Caco-2 (cell line): ENCODE measurements around the gene PSTPIP1. TPM values are rescaled to one million over a fixed set of nuclear protein-coding genes. Genes with fewer than 3 reads are reported as not detected.
A peak's percentile ranks its signal among the peaks of the same experiment; 100 is the strongest.

ENCODE experiments used
- BruUV-seq: library from RNA; stranded (reverse); fragments of 400-500 nt; replicated peaks from 2 replicates; lab custom pipeline; 2021; lab: Mats Ljungman, UMichigan
- CTCF ChIA-PET: fragments of 300-600 bp; sonication (Branson Sonifier 250); formaldehyde crosslinking; loops from one replicate; lab custom pipeline; 2022; ENCODE audit warnings: antibody characterized with exemption; lab: Charles Lee
- POLR2A ChIA-PET: fragments of 300-600 bp; sonication (Branson Sonifier 250); formaldehyde crosslinking; loops from one replicate; lab custom pipeline; 2022; ENCODE audit warnings: antibody characterized with exemption; lab: Charles Lee
- DNase-seq, 2 experiments: peaks; one replicate each; pipeline versions ENCODE4 v3.0.0 to v3.0.0-alpha.2; 2020 to 2022
- H3K27me3 ChIP-seq: replicated peaks from 2 replicates; pipeline ENCODE4 v1.6.0; 2011; ENCODE audit warnings: low read length; ENCODE audit not compliant: control insufficient read depth, insufficient read depth
- H3K36me3 ChIP-seq: 2 replicates; pipeline ENCODE4 v1.5.1; 2011; ENCODE audit warnings: low read length; ENCODE audit not compliant: control insufficient read depth, insufficient read depth
- H3K4me1 ChIP-seq: fragments of 250-450 bp; sonication (Bioruptor Pico); 2 replicates; pipeline ENCODE4 v1.5.1; 2020; ENCODE audit warnings: mild to moderate bottlenecking
- H3K4me3 ChIP-seq: 2 replicates; pipeline ENCODE4 v1.5.1; 2011; ENCODE audit warnings: low read depth, mild to moderate bottlenecking, control low read depth, low read length
- H3K9me3 ChIP-seq: fragments of 250-450 bp; sonication (Bioruptor Pico); 2 replicates; pipeline ENCODE4 v1.5.1; 2020; ENCODE audit warnings: mild to moderate bottlenecking, moderate library complexity
- H3K27ac Mint-ChIP-seq: one replicate; pipeline ENCODE4 v1.8.0; 2022; ENCODE audit warnings: mixed read lengths; ENCODE audit not compliant: unreplicated experiment
- H3K27me3 Mint-ChIP-seq: one replicate; pipeline ENCODE4 v1.8.0; 2022; ENCODE audit warnings: mixed read lengths; ENCODE audit not compliant: insufficient read depth, unreplicated experiment
- H3K36me3 Mint-ChIP-seq: one replicate; pipeline ENCODE4 v1.8.0; 2022; ENCODE audit warnings: mild to moderate bottlenecking, mixed read lengths; ENCODE audit not compliant: insufficient read depth, unreplicated experiment
- H3K4me1 Mint-ChIP-seq: one replicate; pipeline ENCODE4 v1.8.0; 2022; ENCODE audit warnings: low read depth, mixed read lengths; ENCODE audit not compliant: unreplicated experiment
- H3K4me3 Mint-ChIP-seq: one replicate; pipeline ENCODE4 v1.8.0; 2022; ENCODE audit warnings: mild to moderate bottlenecking, moderate library complexity, mixed read lengths; ENCODE audit not compliant: unreplicated experiment
- H3K9me3 Mint-ChIP-seq: one replicate; pipeline ENCODE4 v1.8.0; 2022; ENCODE audit warnings: mixed read lengths; ENCODE audit not compliant: unreplicated experiment
- CTCF ChIP-seq, 2 experiments: fragments of 200-600 bp in 1 of 2; IDR thresholded peaks; 1 replicate in 1 of 2; 2 replicates in 1 of 2; pipeline versions ENCODE4 v1.5.1 to v1.8.0; 2011 to 2022; ENCODE audit warnings: antibody characterized with exemption in 1 of 2, control low read depth in 1 of 2, inconsistent platforms in 1 of 2, low read depth in 1 of 2, low read length in 1 of 2, mild to moderate bottlenecking in 1 of 2, moderate library complexity in 1 of 2; ENCODE audit not compliant: insufficient read depth in 1 of 2, severe bottlenecking in 1 of 2, unreplicated experiment in 1 of 2
- intact Hi-C: fragments of 100-400 bp; cut with micrococcal nuclease; formaldehyde crosslinking; loops from one replicate; pipeline ENCODE4 v1.10.0; 2022; ENCODE audit not compliant: unreplicated experiment
- total RNA-seq: library from RNA; stranded (reverse); gene quantifications from 2 replicates; pipeline ENCODE4 v1.2.3, GENCODE V29; 2022

The PSTPIP1 gene
- total RNA-seq, 1 experiment from 2014 or later, result not detected

- TF ChIP-seq CTCF (IDR thresholded peaks at IDR 0.05; ENCODE audit: insufficient read depth in 1 of 2, low read depth in 1 of 2, low read length in 1 of 2, severe bottlenecking in 1 of 2, unreplicated experiment in 1 of 2), result no peak
- Mint-ChIP-seq H3K4me3 (no peak overlapping the region), H3K27ac (no peak overlapping the region), H3K36me3 (peaks cover 17% of the 10 kb centered on the region), H3K27me3 (no peaks in the 10 kb centered on the region), H3K9me3 (no peaks in the 10 kb centered on the region), H3K4me1 (peaks cover 35% of the 10 kb centered on the region)
- peaks cover 42% of the 10 kb centered on the region for H3K4me1 ChIP-seq
- POLR2A ChIA-PET, result no interaction called here
- intact Hi-C loops, result no loop called here
- H3K4me3 ChIP-seq, result no peak overlapping the region
- DNase-seq, result no peak
- CTCF ChIA-PET, result interaction anchor here (0.7 kb wide), 1 partner anchor 43 kb away, joined by 3 read pairs; no protein-coding TSS in a partner anchor
- no peaks in the 10 kb centered on the region for H3K9me3 ChIP-seq
- no peaks in the 10 kb centered on the region for H3K27me3 ChIP-seq
- no peaks in the 10 kb centered on the region; the same call in 1 of the 2 replicates for H3K36me3 ChIP-seq
- no TSS peak for BruUV-seq
Observed at GRCh38 chr15:77064063-77064462, 69.1 kb downstream of the PSTPIP1 start.

GRCh38 chr15:77064539-77065308 lies 69.8 kb downstream of the PSTPIP1 start:
- ChIA-PET CTCF (interaction anchor here (0.7 kb wide), 1 partner anchor 42 kb away, joined by 3 read pairs; no protein-coding TSS in a partner anchor), POLR2A (no interaction called here)
- H3K4me3 ChIP-seq, result no peak overlapping the region

More at GRCh38 chr15:77064539-77065308, 69.8 kb downstream of the PSTPIP1 start:
- H3K27me3 ChIP-seq, result no peaks in the 10 kb centered on the region
- no peak for DNase-seq
- no peaks in the 10 kb centered on the region for H3K27me3 Mint-ChIP-seq
- peaks cover 40% of the 10 kb centered on the region for H3K4me1 Mint-ChIP-seq
- no peaks in the 10 kb centered on the region for H3K9me3 Mint-ChIP-seq
- peak overlapping the region; percentile 29 for H3K27ac Mint-ChIP-seq
- H3K9me3 ChIP-seq, result no peaks in the 10 kb centered on the region
- H3K4me1 ChIP-seq, result peaks cover 41% of the 10 kb centered on the region
- H3K4me3 Mint-ChIP-seq, result no peak overlapping the region
- intact Hi-C loops, result no loop called here
- no peaks in the 10 kb centered on the region; the same call in 1 of the 2 replicates for H3K36me3 ChIP-seq
- no TSS peak for BruUV-seq
- no peak for TF ChIP-seq CTCF (IDR thresholded peaks at IDR 0.05; ENCODE audit: insufficient read depth in 1 of 2, low read depth in 1 of 2, low read length in 1 of 2, severe bottlenecking in 1 of 2, unreplicated experiment in 1 of 2)
- peaks cover 17% of the 10 kb centered on the region for H3K36me3 Mint-ChIP-seq
